MCF 10A (cell line): Measurements from ENCODE around the gene NSD1. TPM values are rescaled to one million over a fixed set of nuclear protein-coding genes. Genes with fewer than 3 reads are reported as not detected.

Experiments
- BruUV-seq: library from RNA; stranded (reverse); fragments of 400-500 nt; replicated peaks from 2 replicates; lab custom pipeline; 2021; lab: Mats Ljungman, UMichigan
- CTCF ChIA-PET: fragments of 300-600 bp; sonication (Branson Sonifier 250); formaldehyde crosslinking; extraction: SDS; loops from one replicate; lab custom pipeline; 2021; ENCODE audit warnings: antibody characterized with exemption, inconsistent platforms; lab: Yijun Ruan, JAX
- POLR2A ChIA-PET: fragments of 300-600, 350-650 bp; sonication (Branson Sonifier 250); formaldehyde crosslinking; extraction: SDS; loops from one replicate; lab custom pipeline; 2020; ENCODE audit warnings: antibody characterized with exemption, inconsistent platforms; lab: Yijun Ruan, JAX
- DNase-seq: peaks from one replicate; pipeline ENCODE4 v3.0.0-alpha.2; 2018; ENCODE audit not compliant: unreplicated experiment
- H3K27ac Mint-ChIP-seq: one replicate; pipeline ENCODE4 v1.8.0; 2022; ENCODE audit warnings: mild to moderate bottlenecking, low read depth, mixed read lengths; ENCODE audit not compliant: unreplicated experiment
- H3K27me3 Mint-ChIP-seq: one replicate; pipeline ENCODE4 v1.8.0; 2022; ENCODE audit warnings: mixed read lengths; ENCODE audit not compliant: insufficient read depth, unreplicated experiment
- H3K36me3 Mint-ChIP-seq: one replicate; pipeline ENCODE4 v1.8.0; 2022; ENCODE audit warnings: mild to moderate bottlenecking, moderate library complexity, mixed read lengths; ENCODE audit not compliant: insufficient read depth, unreplicated experiment
- H3K4me1 Mint-ChIP-seq: one replicate; pipeline ENCODE4 v1.8.0; 2022; ENCODE audit warnings: mixed read lengths; ENCODE audit not compliant: insufficient read depth, unreplicated experiment
- H3K4me3 Mint-ChIP-seq: one replicate; pipeline ENCODE4 v1.8.0; 2022; ENCODE audit warnings: mild to moderate bottlenecking, moderate library complexity, mixed read lengths; ENCODE audit not compliant: unreplicated experiment
- H3K9me3 Mint-ChIP-seq: one replicate; pipeline ENCODE4 v1.8.0; 2022; ENCODE audit warnings: mixed read lengths; ENCODE audit not compliant: unreplicated experiment
- CTCF ChIP-seq: fragments of 200-600 bp; IDR thresholded peaks from one replicate; pipeline ENCODE4 v1.8.0; 2022; ENCODE audit warnings: antibody characterized with exemption, mild to moderate bottlenecking; ENCODE audit not compliant: unreplicated experiment
- intact Hi-C: fragments of 100-400 bp; cut with micrococcal nuclease; formaldehyde crosslinking; loops from 2 replicates; pipeline ENCODE4 v1.14.1; 2022
- total RNA-seq: library from RNA; stranded (reverse); gene quantifications from 2 replicates; pipeline ENCODE4 v1.2.3, GENCODE V29; 2022

NSD1 gene
- total RNA-seq, 1 experiment from 2014 or later = 110 TPM

- Mint-ChIP-seq H3K27ac (no peak overlapping the region), H3K4me3 (no peak overlapping the region), H3K27me3 (no peaks in the 10 kb centered on the region), H3K9me3 (no peaks in the 10 kb centered on the region), H3K36me3 (peaks cover 90% of the 10 kb centered on the region), H3K4me1 (peaks cover 9% of the 10 kb centered on the region)
- POLR2A ChIA-PET = interaction anchor here (0.7 kb wide), 2 partner anchors 16 to 18 kb away, joined by 3 read pairs; no protein-coding TSS in a partner anchor
- CTCF ChIA-PET = interaction anchor here (0.6 to 1.4 kb wide), 6 partner anchors 9 to 92 kb away, joined by 3 to 4 read pairs (median 3); no protein-coding TSS in a partner anchor
- DNase-seq = no peak
- no TSS peak for BruUV-seq
- intact Hi-C loops = no loop called here
- TF ChIP-seq CTCF = no peak
Observed at GRCh38 chr5:177162379-177162778, 28.8 kb downstream of the NSD1 start.

DNA sequence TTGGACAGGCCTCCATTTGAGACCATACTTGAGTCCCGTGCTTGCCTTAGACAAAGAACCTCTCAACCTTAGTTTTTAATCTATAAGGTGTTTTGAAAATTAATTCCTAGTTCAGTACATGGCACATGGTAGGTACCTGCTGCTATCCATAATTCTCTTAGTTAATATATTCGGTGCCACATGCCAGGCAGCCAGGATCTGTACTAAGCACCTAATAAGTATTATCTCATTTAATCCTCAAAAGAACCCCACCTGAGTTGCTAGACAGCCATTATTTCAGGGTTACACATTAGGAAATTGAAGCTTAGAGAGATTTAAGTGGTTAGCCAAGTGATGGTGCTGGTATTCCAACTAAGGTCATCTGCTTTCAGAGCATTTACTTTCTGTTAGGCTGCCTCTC lies 29.9 kb downstream of the NSD1 start:
- DNase-seq = no peak
- no peaks in the 10 kb centered on the region for H3K27me3 Mint-ChIP-seq
- no peak for TF ChIP-seq CTCF
- peaks cover 90% of the 10 kb centered on the region for H3K36me3 Mint-ChIP-seq
- no peaks in the 10 kb centered on the region for H3K4me1 Mint-ChIP-seq
- H3K27ac Mint-ChIP-seq = no peak overlapping the region
- no TSS peak for BruUV-seq
- intact Hi-C loops = no loop called here
- POLR2A ChIA-PET = interaction anchor here (1.0 kb wide), 1 partner anchor 27 kb away, joined by 4 read pairs; no protein-coding TSS in a partner anchor
- CTCF ChIA-PET = interaction anchor here (0.6 kb wide), 1 partner anchor 33 kb away, joined by 3 read pairs; no protein-coding TSS in a partner anchor
- H3K4me3 Mint-ChIP-seq = no peak overlapping the region
- H3K9me3 Mint-ChIP-seq = no peaks in the 10 kb centered on the region

GRCh38 chr5:177169271-177169670 lies 35.7 kb downstream of the NSD1 start:
- Mint-ChIP-seq H3K4me1 (no peaks in the 10 kb centered on the region), H3K27ac (peak overlapping the region; percentile 39), H3K9me3 (no peaks in the 10 kb centered on the region), H3K36me3 (peaks cover 91% of the 10 kb centered on the region), H3K27me3 (no peaks in the 10 kb centered on the region), H3K4me3 (no peak overlapping the region)
- intact Hi-C loops = no loop called here
- ChIA-PET POLR2A (interaction anchor here (0.6 kb wide), 2 partner anchors 147 to 671 kb away, joined by 3 read pairs; no protein-coding TSS in a partner anchor), CTCF (interaction anchor here (0.6 to 1.0 kb wide), 3 partner anchors 57 to 221 kb away, joined by 3 to 4 read pairs (median 3); no protein-coding TSS in a partner anchor)
- no peak for DNase-seq
- no TSS peak for BruUV-seq
- no peak for TF ChIP-seq CTCF

DNA sequence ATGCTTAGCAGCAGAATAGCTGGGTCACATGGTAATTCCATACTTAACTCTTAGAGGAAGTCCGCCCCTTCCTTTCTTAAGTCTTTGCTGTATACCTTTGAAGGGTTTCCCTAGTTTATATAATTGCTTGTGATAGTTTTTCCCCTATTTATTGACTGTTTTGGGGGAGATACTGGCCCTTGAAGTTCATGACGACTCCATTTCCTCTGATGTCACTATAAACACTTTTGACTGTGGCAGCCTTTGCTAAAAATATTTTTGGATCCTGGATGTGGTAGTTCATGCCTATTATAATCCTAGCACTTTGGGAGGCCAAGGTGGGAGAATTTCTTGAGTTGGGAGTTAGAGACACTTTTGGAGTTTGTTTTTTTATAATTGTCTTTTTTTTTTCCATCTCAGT lies 38.4 kb downstream of the NSD1 start:
- TF ChIP-seq CTCF = no peak
- Mint-ChIP-seq H3K36me3 (peaks cover 86% of the 10 kb centered on the region), H3K4me3 (no peak overlapping the region), H3K27me3 (no peaks in the 10 kb centered on the region), H3K4me1 (no peaks in the 10 kb centered on the region), H3K9me3 (no peaks in the 10 kb centered on the region), H3K27ac (no peak overlapping the region)
- ChIA-PET CTCF (interaction anchor here (1.3 kb wide), 1 partner anchor 48 kb away, joined by 3 read pairs; no protein-coding TSS in a partner anchor), POLR2A (interaction anchor here (1.1 kb wide), 1 partner anchor 76 kb away, joined by 3 read pairs; no protein-coding TSS in a partner anchor)
- no TSS peak for BruUV-seq
- no peak for DNase-seq
- intact Hi-C loops = no loop called here
